H1 (cell line): ENCODE results near the gene KLHL33. TPM values are rescaled to one million over a fixed set of nuclear protein-coding genes. Genes with fewer than 3 reads are reported as not detected.

Source experiments
- CTCF ChIA-PET: fragments of 300-600 bp; sonication (Branson Sonifier 250); formaldehyde crosslinking; loops from one replicate; lab custom pipeline; 2021; ENCODE audit not compliant: partially characterized antibody; lab: Charles Lee
- POLR2A ChIA-PET: fragments of 300-600 bp; sonication (Branson Sonifier 250); formaldehyde crosslinking; loops from one replicate; lab custom pipeline; 2021; ENCODE audit warnings: inconsistent platforms; ENCODE audit not compliant: partially characterized antibody; lab: Charles Lee
- DNase-seq, 2 experiments: peaks; one replicate each; pipeline versions ENCODE4 v3.0.0 to v3.0.0-alpha.2; 2010 to 2022; ENCODE audit warnings: low spot score in 2 of 2, low read depth in 1 of 2, mixed read lengths in 1 of 2
- FAIRE-seq: peaks from 2 replicates; lab custom pipeline; 2011; peaks lifted over from hg19 to GRCh38; lab: Jason Lieb, UNC
- H2AFZ ChIP-seq: 2 replicates; pipeline ENCODE4 v1.8.1; 2012; ENCODE audit warnings: low read length, inconsistent platforms
- H2AK5ac ChIP-seq: 2 replicates; pipeline ENCODE4 v1.6.1; 2013; ENCODE audit warnings: low read depth, low read length
- H2BK120ac ChIP-seq: replicated peaks from 2 replicates; pipeline ENCODE3; 2013; ENCODE audit warnings: low read depth, low read length, inconsistent platforms
- H2BK12ac ChIP-seq: 2 replicates; pipeline ENCODE4 v1.6.1; 2013; ENCODE audit warnings: low read depth, low read length
- H2BK15ac ChIP-seq: 2 replicates; pipeline ENCODE4 v1.6.1; 2013; ENCODE audit warnings: low read length
- H2BK20ac ChIP-seq: 2 replicates; pipeline ENCODE4 v1.6.1; 2013; ENCODE audit warnings: low read length
- H2BK5ac ChIP-seq: 2 replicates; pipeline ENCODE4 v1.6.1; 2013; ENCODE audit warnings: low read depth, low read length
- H3K14ac ChIP-seq: 2 replicates; pipeline ENCODE4 v1.6.1; 2013; ENCODE audit warnings: inconsistent platforms; ENCODE audit not compliant: insufficient read length
- H3K18ac ChIP-seq: 2 replicates; pipeline ENCODE4 v1.6.1; 2013; ENCODE audit warnings: low read length; ENCODE audit errors: extremely low read depth
- H3K23ac ChIP-seq: 2 replicates; pipeline ENCODE4 v1.6.1; 2013; ENCODE audit warnings: inconsistent platforms; ENCODE audit not compliant: insufficient read length
- H3K23me2 ChIP-seq: 2 replicates; pipeline ENCODE4 v1.6.1; 2013; ENCODE audit warnings: low read depth, low read length
- H3K27ac ChIP-seq: 2 replicates; pipeline ENCODE4 v1.6.1; 2011; ENCODE audit warnings: low read depth, low read length, inconsistent platforms
- H3K27me3 ChIP-seq, 4 experiments: replicated peaks in 1 of 4; 1 replicate in 1 of 4; 2 replicates in 3 of 4; pipeline versions ENCODE4 v1.6.1 to v1.8.1; 2011 to 2013; ENCODE audit warnings: low read length in 3 of 4, mild to moderate bottlenecking in 3 of 4, inconsistent platforms in 2 of 4, mixed read lengths in 2 of 4, moderate library complexity in 1 of 4; ENCODE audit not compliant: control insufficient read depth in 3 of 4, insufficient read depth in 3 of 4; ENCODE audit errors: extremely low read depth in 1 of 4
- H3K36me3 ChIP-seq, 4 experiments: 2 replicates each; pipeline versions ENCODE4 v1.6.1 to v1.8.1; 2011 to 2013; ENCODE audit warnings: mild to moderate bottlenecking in 4 of 4, low read length in 3 of 4, moderate library complexity in 2 of 4, control low read depth in 1 of 4, inconsistent platforms in 1 of 4; ENCODE audit not compliant: insufficient read depth in 4 of 4, control insufficient read depth in 2 of 4
- H3K4ac ChIP-seq: replicated peaks from 2 replicates; pipeline ENCODE3; 2013; ENCODE audit warnings: low read length, low read depth, mixed read lengths, inconsistent platforms; ENCODE audit not compliant: insufficient read length
- H3K4me1 ChIP-seq, 4 experiments: replicated peaks in 1 of 4; 1 replicate in 1 of 4; 2 replicates in 3 of 4; pipeline versions ENCODE4 v1.6.1 to v1.8.1; 2011 to 2013; ENCODE audit warnings: low read length in 3 of 4, inconsistent platforms in 2 of 4, mixed read lengths in 1 of 4; ENCODE audit not compliant: insufficient read depth in 4 of 4, control insufficient read depth in 3 of 4
- H3K4me2 ChIP-seq, 2 experiments: 2 replicates each; pipeline versions ENCODE4 v1.6.1 to v1.8.1; 2011 to 2013; ENCODE audit warnings: low read depth in 2 of 2, low read length in 2 of 2, control low read depth in 1 of 2, inconsistent platforms in 1 of 2, mild to moderate bottlenecking in 1 of 2; ENCODE audit not compliant: insufficient read depth in 1 of 2
- H3K4me3 ChIP-seq, 4 experiments: fragments of 200-600, 300-600 bp in 1 of 4; sonication (generic), shearing (Covaris generic), sonication (Bioruptor Twin) in 1 of 4; 2 replicates each; pipeline versions ENCODE4 v1.5.1 to v1.8.1; 2011 to 2016; ENCODE audit warnings: low read length in 4 of 4, low read depth in 3 of 4, control low read depth in 2 of 4, inconsistent platforms in 2 of 4, mild to moderate bottlenecking in 2 of 4, mixed read lengths in 1 of 4, moderate library complexity in 1 of 4; ENCODE audit not compliant: insufficient read depth in 2 of 4; ENCODE audit errors: extremely low read depth in 1 of 4
- H3K56ac ChIP-seq: replicated peaks from 2 replicates; pipeline ENCODE3; 2013; ENCODE audit warnings: low read depth, mild to moderate bottlenecking, mixed read lengths, low read length, inconsistent platforms; ENCODE audit not compliant: insufficient read length
- H3K79me1 ChIP-seq: 2 replicates; pipeline ENCODE4 v1.6.1; 2013; ENCODE audit warnings: low read depth, low read length, control low read depth
- H3K79me2 ChIP-seq, 2 experiments: 2 replicates each; pipeline versions ENCODE4 v1.6.1 to v1.8.1; 2012 to 2013; ENCODE audit warnings: low read length in 2 of 2, mild to moderate bottlenecking in 2 of 2, inconsistent platforms in 1 of 2; ENCODE audit not compliant: insufficient read depth in 2 of 2, control insufficient read depth in 1 of 2
- H3K9ac ChIP-seq, 4 experiments: replicated peaks in 1 of 4; 1 replicate in 1 of 4; 2 replicates in 3 of 4; pipeline versions ENCODE4 v1.6.1 to v1.8.1; 2011 to 2013; ENCODE audit warnings: low read depth in 3 of 4, low read length in 3 of 4, control low read depth in 2 of 4, mild to moderate bottlenecking in 2 of 4, moderate library complexity in 2 of 4, inconsistent platforms in 1 of 4; ENCODE audit errors: extremely low read depth in 1 of 4
- H3K9me3 ChIP-seq, 2 experiments: 2 replicates each; pipeline versions ENCODE4 v1.6.1 to v1.8.1; 2012 to 2013; ENCODE audit warnings: mild to moderate bottlenecking in 2 of 2, moderate library complexity in 2 of 2, control low read depth in 1 of 2, inconsistent platforms in 1 of 2, low read depth in 1 of 2, low read length in 1 of 2, mixed read lengths in 1 of 2; ENCODE audit not compliant: insufficient read depth in 2 of 2
- H4K20me1 ChIP-seq, 2 experiments: replicated peaks in 1 of 2; 2 replicates each; pipeline versions ENCODE3 to v1.8.1; 2011 to 2013; ENCODE audit warnings: inconsistent platforms in 2 of 2, low read length in 2 of 2, mild to moderate bottlenecking in 1 of 2; ENCODE audit not compliant: insufficient read depth in 2 of 2, control insufficient read depth in 1 of 2
- H4K5ac ChIP-seq: 2 replicates; pipeline ENCODE4 v1.6.1; 2013; ENCODE audit warnings: low read length, low read depth, mixed read lengths, inconsistent platforms; ENCODE audit not compliant: insufficient read length
- H4K8ac ChIP-seq: 2 replicates; pipeline ENCODE4 v1.8.0; 2013; ENCODE audit warnings: mild to moderate bottlenecking, moderate library complexity, low read length, inconsistent platforms; ENCODE audit not compliant: insufficient read depth; ENCODE audit errors: extremely low read depth
- H4K91ac ChIP-seq: replicated peaks from 2 replicates; pipeline ENCODE3; 2013; ENCODE audit warnings: low read length, mixed read lengths, inconsistent platforms; ENCODE audit not compliant: insufficient read length
- CBX8 ChIP-seq: fragments of 300-800, 300-1000 bp; sonication (generic); IDR thresholded peaks from 2 replicates; pipeline ENCODE4 v1.7.1; 2016; ENCODE audit warnings: low read depth, low read length, borderline replicate concordance
- CEBPB ChIP-seq: IDR thresholded peaks from 2 replicates; pipeline ENCODE4 v1.6.1; 2012; ENCODE audit warnings: low read depth, low read length
- CHD2 ChIP-seq: IDR thresholded peaks from 2 replicates; pipeline ENCODE4 v1.6.1; 2012; ENCODE audit warnings: low read length, improper control_type of control experiment
- EZH2 ChIP-seq: fragments of 200-600 bp; sonication (generic); IDR thresholded peaks from 2 replicates; pipeline ENCODE4 v1.7.1; 2012; ENCODE audit warnings: low read depth, mild to moderate bottlenecking, moderate library complexity, low read length, inconsistent platforms; ENCODE audit not compliant: severe bottlenecking
- RXRA ChIP-seq: IDR thresholded peaks from 2 replicates; pipeline ENCODE4 v1.6.1; 2011; ENCODE audit warnings: low read depth, mild to moderate bottlenecking, low read length, moderate library complexity; ENCODE audit not compliant: insufficient read depth
- SP4 ChIP-seq: IDR thresholded peaks from 2 replicates; pipeline ENCODE4 v1.6.1; 2012; ENCODE audit warnings: low read length, inconsistent platforms
- TCF12 ChIP-seq: IDR thresholded peaks from 2 replicates; pipeline ENCODE4 v1.6.1; 2011; ENCODE audit warnings: low read depth, mild to moderate bottlenecking, low read length
- WGBS, 2 experiments: shearing (Covaris generic) in 1 of 2; methylation state at CpG; one replicate each; pipeline versions ENCODE4 v1.1.6 to v1.1.7; 2013 to 2015; ENCODE audit warnings: low lambda C conversion rate in 2 of 2, mixed read lengths in 2 of 2, inconsistent platforms in 1 of 2, low coverage in 1 of 2, missing lambda C conversion rate in 1 of 2; ENCODE audit not compliant: insufficient replicate concordance in 2 of 2, insufficient coverage in 1 of 2, insufficient read length in 1 of 2; ENCODE audit errors: extremely low coverage in 1 of 2, missing lambda C conversion rate in 1 of 2; 5-methylcytosine and 5-hydroxymethylcytosine counted together
- polyA plus RNA-seq, 7 experiments: library from polyadenylated mRNA; depleted of rRNA in 3 of 7; stranded (reverse) in 5 of 7; unstranded in 2 of 7; fragments of >200 nt in 5 of 7; fragments of 200-250 nt in 2 of 7; gene quantifications; 1 replicate in 5 of 7; 2 replicates in 1 of 7; 4 replicates in 1 of 7; pipeline versions ENCODE4 v1.2.1 to v1.2.3, GENCODE V29; 2011 to 2013; ENCODE audit warnings: missing spikeins in 2 of 7, mixed read lengths in 2 of 7
- total RNA-seq: library from RNA; stranded (reverse); fragmentation: NEBNext Ultra II Directional; extraction: Animal tissue kit (Norgen Biotek cat#: 25700); gene quantifications from 2 replicates; pipeline ENCODE4 v1.2.1, GENCODE V29; 2021
- TF ChIP-seq, protein P1 (sequence below), 3 experiments: IDR thresholded peaks; 1 replicate in 2 of 3; 2 replicates in 1 of 3; pipeline versions ENCODE4 v1.5.1 to v1.6.1; 2011; ENCODE audit warnings: low read length in 3 of 3, mild to moderate bottlenecking in 3 of 3, inconsistent platforms in 2 of 3, low read depth in 1 of 3, moderate library complexity in 1 of 3; ENCODE audit not compliant: insufficient read depth in 1 of 3; ENCODE audit errors: control extremely low read depth in 1 of 3
- TF ChIP-seq, protein P2 (sequence below): IDR thresholded peaks from 2 replicates; pipeline ENCODE4 v1.6.1; 2011; ENCODE audit warnings: low read length, improper control_type of control experiment

The KLHL33 gene
- total and polyA plus RNA-seq, 2 of the 8 experiments (the other 6 are each of a cell fraction or from before 2014, with no cell fraction given) = 0.11 to 0.17 TPM

DNA sequence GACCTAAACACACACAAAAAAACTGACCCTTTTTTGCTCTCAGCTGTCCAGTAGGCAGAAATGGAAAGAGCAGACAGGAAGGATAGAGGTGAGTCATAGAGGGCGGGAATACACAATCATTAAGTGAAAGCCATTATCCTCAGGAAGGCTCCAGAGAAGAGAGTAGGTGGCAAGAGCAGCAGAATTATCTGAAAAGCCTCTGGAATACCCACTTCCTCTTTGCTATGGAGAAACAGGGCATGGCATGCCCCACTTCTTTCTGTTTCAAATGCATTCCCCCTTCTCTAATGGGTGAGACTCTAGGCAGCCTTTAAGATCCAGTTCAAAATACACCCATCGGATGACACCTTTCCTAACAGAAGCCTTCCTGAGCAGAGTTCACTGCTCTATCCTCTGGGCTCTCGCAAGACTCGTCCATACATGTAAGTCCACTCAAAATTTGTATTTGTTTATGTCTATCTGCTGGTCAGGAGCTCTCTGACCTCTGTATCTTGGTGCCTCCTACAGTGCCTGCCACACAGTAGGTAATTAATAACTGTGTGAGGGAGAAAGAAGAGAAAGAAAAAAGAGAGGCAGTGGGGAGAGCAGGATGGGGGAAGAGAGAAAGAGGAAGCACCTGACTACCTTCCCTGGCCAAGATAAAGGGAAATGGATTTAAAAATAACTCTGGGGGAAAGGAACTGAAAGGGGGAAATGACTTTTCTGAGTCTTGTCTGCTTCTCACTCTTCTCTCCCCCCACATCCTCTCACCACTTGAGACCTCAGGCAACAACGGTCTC is 8.5 kb downstream of the KLHL33 start:
- no peaks in the 10 kb centered on the region for H3K4me1 ChIP-seq
- H4K91ac ChIP-seq = no peak overlapping the region
- DNase-seq (no peak), FAIRE-seq (no peak)
- H2BK5ac ChIP-seq = no peak overlapping the region
- H3K4me3 ChIP-seq = no peak overlapping the region
- H4K8ac ChIP-seq = no peak overlapping the region
- H3K14ac ChIP-seq = no peak overlapping the region
- H3K9ac ChIP-seq = no peak overlapping the region
- H4K20me1 ChIP-seq = no peaks in the 10 kb centered on the region
- peaks cover 2% of the 10 kb centered on the region; the same call in 1 of the 2 replicates for H3K23me2 ChIP-seq
- no peak overlapping the region for H3K23ac ChIP-seq
- H3K79me2 ChIP-seq = no peaks in the 10 kb centered on the region
- H3K18ac ChIP-seq = no peak overlapping the region
- no peak overlapping the region; the same call in 1 of the 2 replicates for H2AFZ ChIP-seq
- 70% methylated on average over 5 of the region's 5 CpGs; no CpG with 5 or more reads in 1 of the 2 experiments for WGBS, 2 experiments
- no peak overlapping the region for H4K5ac ChIP-seq
- H3K27me3 ChIP-seq = no peaks in the 10 kb centered on the region
- no peaks in the 10 kb centered on the region for H3K9me3 ChIP-seq
- no peak overlapping the region for H2BK120ac ChIP-seq
- H3K36me3 ChIP-seq = no peaks in the 10 kb centered on the region
- ChIA-PET POLR2A (interaction anchor here (1.0 kb wide), 1 partner anchor 13 kb away, joined by 3 read pairs; no protein-coding TSS in a partner anchor), CTCF (interaction anchor here (0.6 to 0.7 kb wide), 2 partner anchors 36 to 124 kb away, joined by 3 read pairs; no protein-coding TSS in a partner anchor)
- H2BK12ac ChIP-seq = no peak overlapping the region
- no peaks in the 10 kb centered on the region for H3K79me1 ChIP-seq
- H2BK15ac ChIP-seq = no peak overlapping the region
- H3K4ac ChIP-seq = no peak overlapping the region
- H3K56ac ChIP-seq = no peak overlapping the region
- H3K4me2 ChIP-seq = no peak overlapping the region
- H2BK20ac ChIP-seq = no peak overlapping the region
- no peak overlapping the region for H2AK5ac ChIP-seq
- H3K27ac ChIP-seq = no peak overlapping the region
- no peak for TF ChIP-seq CEBPB
- no peak for TF ChIP-seq RXRA
- TF ChIP-seq, protein P1, sequence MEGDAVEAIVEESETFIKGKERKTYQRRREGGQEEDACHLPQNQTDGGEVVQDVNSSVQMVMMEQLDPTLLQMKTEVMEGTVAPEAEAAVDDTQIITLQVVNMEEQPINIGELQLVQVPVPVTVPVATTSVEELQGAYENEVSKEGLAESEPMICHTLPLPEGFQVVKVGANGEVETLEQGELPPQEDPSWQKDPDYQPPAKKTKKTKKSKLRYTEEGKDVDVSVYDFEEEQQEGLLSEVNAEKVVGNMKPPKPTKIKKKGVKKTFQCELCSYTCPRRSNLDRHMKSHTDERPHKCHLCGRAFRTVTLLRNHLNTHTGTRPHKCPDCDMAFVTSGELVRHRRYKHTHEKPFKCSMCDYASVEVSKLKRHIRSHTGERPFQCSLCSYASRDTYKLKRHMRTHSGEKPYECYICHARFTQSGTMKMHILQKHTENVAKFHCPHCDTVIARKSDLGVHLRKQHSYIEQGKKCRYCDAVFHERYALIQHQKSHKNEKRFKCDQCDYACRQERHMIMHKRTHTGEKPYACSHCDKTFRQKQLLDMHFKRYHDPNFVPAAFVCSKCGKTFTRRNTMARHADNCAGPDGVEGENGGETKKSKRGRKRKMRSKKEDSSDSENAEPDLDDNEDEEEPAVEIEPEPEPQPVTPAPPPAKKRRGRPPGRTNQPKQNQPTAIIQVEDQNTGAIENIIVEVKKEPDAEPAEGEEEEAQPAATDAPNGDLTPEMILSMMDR (IDR thresholded peaks at IDR 0.05; ENCODE audit: control extremely low read depth in 1 of 3, insufficient read depth in 1 of 3, low read depth in 1 of 3, low read length in 3 of 3) = no peak
- no peak for TF ChIP-seq EZH2
- no peak for TF ChIP-seq SP4
- no peak for TF ChIP-seq CBX8
- TF ChIP-seq, protein P2, sequence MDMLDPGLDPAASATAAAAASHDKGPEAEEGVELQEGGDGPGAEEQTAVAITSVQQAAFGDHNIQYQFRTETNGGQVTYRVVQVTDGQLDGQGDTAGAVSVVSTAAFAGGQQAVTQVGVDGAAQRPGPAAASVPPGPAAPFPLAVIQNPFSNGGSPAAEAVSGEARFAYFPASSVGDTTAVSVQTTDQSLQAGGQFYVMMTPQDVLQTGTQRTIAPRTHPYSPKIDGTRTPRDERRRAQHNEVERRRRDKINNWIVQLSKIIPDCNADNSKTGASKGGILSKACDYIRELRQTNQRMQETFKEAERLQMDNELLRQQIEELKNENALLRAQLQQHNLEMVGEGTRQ = no peak
- no peak for TF ChIP-seq TCF12
- no peak for TF ChIP-seq CHD2
